Fibroblast of mammary gland (primary cell): ENCODE results near the gene PLIN3.
A peak's percentile ranks its signal among the peaks of the same experiment; 100 is the strongest.
"Not testable (repeated sequence)": the region's sequence is repeated elsewhere in the genome, so short reads cannot be mapped to it uniquely, and the experiment has no call there.

ENCODE experiments used
- DNase-seq: peaks from one replicate; pipeline ENCODE4 v3.0.0-alpha.2; 2010; ENCODE audit warnings: low read depth
- H3K4me3 ChIP-seq: 2 replicates; pipeline ENCODE4 v1.5.1; 2011; ENCODE audit warnings: low read depth, mild to moderate bottlenecking, low read length, moderate library complexity; ENCODE audit not compliant: control insufficient read depth
- CTCF ChIP-seq: conservative IDR thresholded peaks from 2 replicates; pipeline ENCODE4 v1.5.1; 2011; ENCODE audit warnings: low read depth, low read length, inconsistent platforms; ENCODE audit not compliant: control insufficient read depth, insufficient read depth

Gene PLIN3

GRCh38 chr19:4801085-4801619, 66.3 kb downstream of the PLIN3 start:
- no peak overlapping the region for H3K4me3 ChIP-seq
- TF ChIP-seq CTCF: no peak
- DNase-seq: no peak

- H3K4me3 ChIP-seq: no peak overlapping the region
- TF ChIP-seq CTCF: no peak
- no peak for DNase-seq
Measured at GRCh38 chr19:4800591-4801081, 66.8 kb downstream of the PLIN3 start.

- TF ChIP-seq CTCF: no peak
- peak; percentile 52 for DNase-seq
- no peak overlapping the region for H3K4me3 ChIP-seq
Measured at GRCh38 chr19:4795400-4795799, 72.1 kb downstream of the PLIN3 start.

- H3K4me3 ChIP-seq: no peak overlapping the region
- no peak for DNase-seq
- no peak for TF ChIP-seq CTCF
Measured at GRCh38 chr19:4794971-4795370, 72.5 kb downstream of the PLIN3 start.

GRCh38 chr19:4793278-4793677, 74.2 kb downstream of the PLIN3 start:
- DNase-seq, H3K4me3 ChIP-seq: not testable (repeated sequence)

GRCh38 chr19:4792866-4793195, 74.6 kb downstream of the PLIN3 start:
- peak overlapping the region; percentile 66 for H3K4me3 ChIP-seq
- DNase-seq: not testable (repeated sequence)

GRCh38 chr19:4792019-4792865, 75.2 kb downstream of the PLIN3 start:
- not testable (repeated sequence) for DNase-seq
- H3K4me3 ChIP-seq: peak overlapping the region; percentile 66

GRCh38 chr19:4791183-4792018, 76.1 kb downstream of the PLIN3 start, which contains the start of gene FEM1A:
TSS of gene FEM1A (plus strand) at chr19:4791734. CDS start at chr19:4791855, 121 bp downstream.
- DNase-seq: peak; percentile 100
- peak; percentile 97 for TF ChIP-seq CTCF
- peak within 1 kb of the TSS; percentile 66 for H3K4me3 ChIP-seq
